GM06990 (cell line): ENCODE results near the gene OPRD1.
"Not testable (repeated sequence)": the region's sequence is repeated elsewhere in the genome, so short reads cannot be mapped to it uniquely, and the experiment has no call there.

ENCODE experiments used
- DNase-seq: peaks from one replicate; pipeline ENCODE4 v3.0.0-alpha.2; 2011; ENCODE audit not compliant: insufficient read length; ENCODE audit errors: extremely low read depth
- H3K27me3 ChIP-seq: replicated peaks from 2 replicates; pipeline ENCODE4 v1.6.0; 2011; ENCODE audit warnings: low read length; ENCODE audit not compliant: control insufficient read depth, insufficient read depth
- H3K36me3 ChIP-seq: 2 replicates; pipeline ENCODE4 v1.5.1; 2011; ENCODE audit warnings: low read length; ENCODE audit not compliant: control insufficient read depth, insufficient read depth
- H3K4me3 ChIP-seq: replicated peaks from 2 replicates; pipeline ENCODE4 v1.5.1; 2011; ENCODE audit warnings: low read depth, mild to moderate bottlenecking, control low read depth, low read length
- TF ChIP-seq, protein P1 (sequence below): IDR thresholded peaks from 2 replicates; pipeline ENCODE4 v1.5.1; 2011; ENCODE audit warnings: low read length, control low read depth, mild to moderate bottlenecking, inconsistent platforms; ENCODE audit not compliant: insufficient read depth, poor library complexity, severe bottlenecking

Gene OPRD1

DNA sequence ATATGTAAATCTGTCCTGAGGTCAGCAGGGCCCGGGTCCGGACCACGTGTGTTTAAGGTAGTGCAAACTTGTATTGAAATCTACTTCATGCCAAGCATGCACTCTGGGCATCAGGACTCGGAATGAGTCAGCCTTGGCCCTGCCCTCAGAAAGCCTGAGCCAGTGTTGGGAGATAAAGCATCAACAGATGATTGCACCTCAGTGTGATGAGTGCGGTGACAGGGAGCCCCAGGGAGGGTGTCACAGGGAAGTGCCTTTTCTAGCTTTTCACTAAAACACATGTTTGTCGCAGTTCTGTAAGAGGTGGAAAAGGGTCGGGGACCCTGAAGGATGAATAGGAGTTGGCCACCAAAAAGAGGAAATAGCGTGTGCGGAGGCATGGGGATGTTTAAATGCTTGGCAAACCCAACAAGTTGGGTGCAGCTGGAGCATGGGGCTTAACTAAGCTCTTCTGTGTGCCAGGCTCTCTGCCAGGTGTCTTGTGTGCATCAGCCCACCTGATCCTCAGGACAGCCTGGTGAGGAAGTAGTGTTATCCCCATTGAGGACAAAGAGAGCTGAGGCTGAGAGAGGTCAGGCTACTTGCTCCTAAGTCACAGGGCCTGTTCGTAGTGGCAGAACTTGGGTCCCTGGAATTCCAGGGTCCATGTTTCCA lies 54.2 kb downstream of the OPRD1 start:
- TF ChIP-seq, protein P1, sequence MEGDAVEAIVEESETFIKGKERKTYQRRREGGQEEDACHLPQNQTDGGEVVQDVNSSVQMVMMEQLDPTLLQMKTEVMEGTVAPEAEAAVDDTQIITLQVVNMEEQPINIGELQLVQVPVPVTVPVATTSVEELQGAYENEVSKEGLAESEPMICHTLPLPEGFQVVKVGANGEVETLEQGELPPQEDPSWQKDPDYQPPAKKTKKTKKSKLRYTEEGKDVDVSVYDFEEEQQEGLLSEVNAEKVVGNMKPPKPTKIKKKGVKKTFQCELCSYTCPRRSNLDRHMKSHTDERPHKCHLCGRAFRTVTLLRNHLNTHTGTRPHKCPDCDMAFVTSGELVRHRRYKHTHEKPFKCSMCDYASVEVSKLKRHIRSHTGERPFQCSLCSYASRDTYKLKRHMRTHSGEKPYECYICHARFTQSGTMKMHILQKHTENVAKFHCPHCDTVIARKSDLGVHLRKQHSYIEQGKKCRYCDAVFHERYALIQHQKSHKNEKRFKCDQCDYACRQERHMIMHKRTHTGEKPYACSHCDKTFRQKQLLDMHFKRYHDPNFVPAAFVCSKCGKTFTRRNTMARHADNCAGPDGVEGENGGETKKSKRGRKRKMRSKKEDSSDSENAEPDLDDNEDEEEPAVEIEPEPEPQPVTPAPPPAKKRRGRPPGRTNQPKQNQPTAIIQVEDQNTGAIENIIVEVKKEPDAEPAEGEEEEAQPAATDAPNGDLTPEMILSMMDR, result no peak
- no peak for DNase-seq
- Histone ChIP-seq H3K36me3 (no peaks in the 10 kb centered on the region), H3K27me3 (no peaks in the 10 kb centered on the region; the same call in 1 of the 2 replicates), H3K4me3 (no peak overlapping the region)

DNA sequence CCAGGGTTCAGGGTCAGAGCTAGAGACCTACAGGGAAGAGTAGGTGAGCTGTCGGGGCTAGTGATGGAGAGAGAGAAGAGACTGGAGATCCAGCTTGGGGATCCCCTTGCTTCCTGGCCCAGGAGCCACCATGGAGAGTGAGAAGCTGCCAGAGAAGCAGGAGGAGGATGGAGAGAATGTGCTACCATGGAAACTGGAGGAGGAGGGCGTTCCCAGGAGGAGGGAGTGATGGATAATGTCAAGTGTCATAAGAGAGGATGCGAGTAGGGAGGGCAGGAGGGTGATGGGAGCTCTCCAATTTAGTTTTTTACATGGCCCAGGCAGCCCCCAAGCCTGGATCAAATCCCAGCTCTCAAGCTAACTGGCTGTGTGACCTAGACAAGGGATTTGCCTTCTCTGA lies 55.9 kb downstream of the OPRD1 start:
- Histone ChIP-seq H3K36me3 (no peaks in the 10 kb centered on the region), H3K27me3 (no peaks in the 10 kb centered on the region; the same call in 1 of the 2 replicates), H3K4me3 (no peak overlapping the region)
- TF ChIP-seq, protein P1, result no peak
- no peak for DNase-seq

DNA sequence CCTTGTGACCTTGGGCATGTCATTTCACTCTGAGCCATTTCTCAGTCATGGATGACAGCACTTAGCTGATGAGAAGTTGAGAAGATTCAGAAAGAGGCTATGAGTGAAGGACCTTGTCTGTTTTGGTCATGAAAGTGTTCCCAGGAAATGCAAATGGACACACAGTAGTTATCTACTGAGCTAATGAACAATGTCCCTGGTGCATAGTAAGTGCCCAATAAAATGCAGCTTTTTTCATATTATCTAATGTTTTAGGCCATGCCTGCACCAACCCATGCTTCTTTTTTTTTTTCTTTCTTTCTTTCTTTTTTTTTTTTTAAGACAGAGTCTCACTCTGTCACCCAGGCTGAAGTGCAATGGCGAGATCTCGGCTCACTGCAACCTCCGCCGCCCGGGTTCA lies 58.0 kb downstream of the OPRD1 start:
- H3K4me3 ChIP-seq, result no peak overlapping the region
- TF ChIP-seq, protein P1, result no peak
- H3K27me3 ChIP-seq, result no peaks in the 10 kb centered on the region; the same call in 1 of the 2 replicates
- no peak for DNase-seq
- no peaks in the 10 kb centered on the region for H3K36me3 ChIP-seq

DNA sequence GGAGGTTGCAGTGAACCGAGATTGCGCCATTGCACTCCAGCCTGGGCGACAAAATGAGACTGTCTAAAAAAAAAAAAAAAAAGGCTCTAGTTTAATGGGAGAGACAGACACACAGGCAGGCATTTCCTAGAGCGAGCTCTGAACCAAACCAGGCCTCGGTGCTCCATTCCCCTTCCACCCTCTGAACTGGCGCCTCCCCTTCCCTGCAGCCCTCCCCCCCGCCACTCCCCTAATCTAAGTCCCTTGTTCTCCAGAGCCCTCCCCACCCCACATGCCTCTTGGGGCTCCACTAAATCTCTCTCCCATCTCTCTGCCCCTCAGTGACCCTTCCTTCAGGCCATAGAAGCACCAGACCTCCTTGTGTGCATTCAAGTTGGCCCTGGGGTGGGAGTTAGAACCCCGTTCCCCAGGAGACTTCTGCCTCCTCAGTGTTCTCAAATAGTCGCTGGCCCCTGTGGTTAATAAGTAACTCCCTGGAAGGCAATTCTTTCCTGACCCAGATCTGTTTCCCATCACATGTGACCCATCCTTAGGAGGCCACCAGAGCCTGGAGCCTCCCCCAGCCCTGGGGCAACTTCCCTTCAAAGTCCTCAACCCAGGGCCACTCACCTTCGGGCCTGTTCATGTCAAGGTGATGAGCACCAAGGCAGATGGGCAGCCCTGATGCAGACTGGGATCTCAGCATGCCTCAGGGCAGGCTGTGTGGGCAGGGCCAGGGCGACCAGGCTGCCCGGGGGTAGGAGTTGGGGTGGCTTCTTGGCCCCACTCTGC lies 59.8 kb downstream of the OPRD1 start:
- Histone ChIP-seq H3K36me3 (no peaks in the 10 kb centered on the region), H3K27me3 (no peaks in the 10 kb centered on the region; the same call in 1 of the 2 replicates), H3K4me3 (no peak overlapping the region)
- DNase-seq, result no peak
- TF ChIP-seq, protein P1, result no peak

DNA sequence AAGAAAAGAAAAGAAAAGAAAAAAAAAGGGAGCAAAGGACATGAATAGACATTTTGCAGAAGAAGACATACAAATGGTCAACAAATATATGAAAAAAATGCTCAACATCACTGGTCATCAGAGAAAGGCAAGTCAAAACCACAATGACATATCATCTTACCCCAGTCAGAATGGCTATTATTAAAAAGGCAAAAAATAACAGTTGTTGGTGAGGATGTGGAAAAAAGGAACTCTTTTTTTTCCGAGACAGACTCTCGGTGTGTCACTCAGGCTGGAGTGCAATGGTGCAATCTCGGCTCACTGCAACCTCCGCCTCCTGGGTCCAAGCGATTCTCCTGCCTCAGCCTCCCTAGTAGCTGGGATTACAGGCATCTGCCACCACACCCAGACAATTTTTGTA lies 63.2 kb downstream of the OPRD1 start:
- not testable (repeated sequence) for H3K36me3 ChIP-seq, DNase-seq, H3K4me3 ChIP-seq, H3K27me3 ChIP-seq

DNA sequence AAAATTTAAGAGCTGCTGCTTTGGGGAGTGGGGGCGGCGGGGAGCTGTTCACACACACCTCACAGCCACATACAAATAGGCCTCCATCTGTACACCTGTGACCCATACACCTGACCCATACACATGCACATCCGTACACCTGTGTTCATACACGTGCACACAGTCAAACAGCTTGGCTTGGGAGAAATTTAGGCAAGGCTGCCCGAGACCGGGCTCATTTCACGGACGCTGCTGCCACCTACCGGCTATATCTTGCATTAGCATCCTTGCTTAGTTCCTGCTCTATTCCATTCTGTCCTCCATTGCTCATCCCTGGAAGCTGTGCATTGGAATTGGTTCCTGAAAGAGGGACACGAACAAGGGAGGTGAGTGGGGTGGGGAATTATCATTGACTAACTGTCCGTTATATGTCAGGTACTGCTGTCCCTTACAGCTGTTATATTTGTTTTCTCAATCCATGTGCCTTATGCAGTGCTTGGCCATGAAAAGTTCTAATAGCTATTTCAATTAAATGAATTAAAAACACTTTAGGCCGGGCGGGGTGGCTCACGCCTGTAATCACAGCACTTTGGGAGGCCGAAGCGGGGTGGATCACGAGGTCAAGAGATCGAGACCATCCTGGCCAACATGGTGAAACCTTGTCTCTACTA lies 65.3 kb downstream of the OPRD1 start:
- Histone ChIP-seq H3K27me3 (no peaks in the 10 kb centered on the region), H3K4me3 (no peak overlapping the region), H3K36me3 (no peaks in the 10 kb centered on the region)
- peak; percentile 57 for DNase-seq
- TF ChIP-seq, protein P1, result peak; percentile 80
